ENCODE data around the gene PDGFRB. TPM values are rescaled to one million over a fixed set of nuclear protein-coding genes. Genes with fewer than 3 reads are reported as not detected.

The PDGFRB gene
- total RNA-seq, 6 experiments from 2014 or later = 6.8 to 19.5 (median 9.4) TPM

- Histone ChIP-seq H3K4me3 (no peak overlapping the region), H3K9me3 (no peaks in the 10 kb centered on the region), H3K4me1 (no peaks in the 10 kb centered on the region), H3K27ac (no peak overlapping the region), H3K36me3 (no peaks in the 10 kb centered on the region), H3K27me3 (no peaks in the 10 kb centered on the region)
- WGBS (ENCODE audit: insufficient coverage, low coverage, low lambda C conversion rate, missing lambda C conversion rate) = 63% methylated on average over 4 of the region's 4 CpGs
- TF ChIP-seq POLR2A (IDR thresholded peaks at IDR 0.05) (no peak), CTCF (IDR thresholded peaks at IDR 0.05) (no peak)
- no peak for DNase-seq
- intact Hi-C loops (cut with DNase I) = no loop called here
- ATAC-seq = no peak
Measured at GRCh38 chr5:150123542-150123941, 32.1 kb downstream of the PDGFRB start.

- Histone ChIP-seq H3K4me3 (no peak overlapping the region), H3K4me1 (no peaks in the 10 kb centered on the region), H3K9me3 (no peaks in the 10 kb centered on the region), H3K27ac (no peak overlapping the region), H3K27me3 (no peaks in the 10 kb centered on the region), H3K36me3 (no peaks in the 10 kb centered on the region)
- DNase-seq (peak in 1 of 3 donors; percentile 46), ATAC-seq (no peak)
- TF ChIP-seq POLR2A (IDR thresholded peaks at IDR 0.05) = no peak
- TF ChIP-seq CTCF (IDR thresholded peaks at IDR 0.05) = no peak
- WGBS (ENCODE audit: insufficient coverage, low coverage, low lambda C conversion rate, missing lambda C conversion rate) = 89% methylated on average over 3 of the region's 15 CpGs
- intact Hi-C loops (cut with DNase I) = no loop called here
Measured at GRCh38 chr5:150122536-150123481, 32.8 kb downstream of the PDGFRB start.

GRCh38 chr5:150122158-150122510, 33.5 kb downstream of the PDGFRB start:
- H3K36me3 ChIP-seq = no peaks in the 10 kb centered on the region
- H3K4me1 ChIP-seq = no peaks in the 10 kb centered on the region
- H3K27me3 ChIP-seq = no peaks in the 10 kb centered on the region
- WGBS (ENCODE audit: insufficient coverage, low coverage, low lambda C conversion rate, missing lambda C conversion rate) = 0% methylated on average over 1 of the region's 5 CpGs
- peak in 1 of 4 donors; percentile 19 for TF ChIP-seq CTCF (IDR thresholded peaks at IDR 0.05)
- TF ChIP-seq POLR2A (IDR thresholded peaks at IDR 0.05) = no peak
- intact Hi-C loops (cut with DNase I) = no loop called here
- ATAC-seq = peak; percentile 30 to 52 (median 39)
- DNase-seq = peak in 1 of 3 donors; percentile 45
- no peaks in the 10 kb centered on the region for H3K9me3 ChIP-seq
- H3K27ac ChIP-seq = no peak overlapping the region
- H3K4me3 ChIP-seq = no peak overlapping the region

GRCh38 chr5:150121448-150122157, 34.0 kb downstream of the PDGFRB start:
- no peaks in the 10 kb centered on the region for H3K36me3 ChIP-seq
- no peaks in the 10 kb centered on the region for H3K4me1 ChIP-seq
- H3K9me3 ChIP-seq = no peaks in the 10 kb centered on the region
- DNase-seq = peak in 2 of 3 donors; percentile 30 to 42
- no peaks in the 10 kb centered on the region for H3K27me3 ChIP-seq
- intact Hi-C loops (cut with DNase I) = no loop called here
- no peak overlapping the region for H3K27ac ChIP-seq
- TF ChIP-seq POLR2A (IDR thresholded peaks at IDR 0.05) = no peak
- no peak for TF ChIP-seq CTCF (IDR thresholded peaks at IDR 0.05)
- peak in 1 of 4 donors; percentile 29 for ATAC-seq
- no peak overlapping the region for H3K4me3 ChIP-seq
- WGBS (ENCODE audit: insufficient coverage, low coverage, low lambda C conversion rate, missing lambda C conversion rate) = no CpG with 5 or more reads among the region's 14 CpGs

Data from right lobe of liver (tissue), 6 donors.